DND-41 (cell line): ENCODE measurements around the gene COL4A1.

Experiments
- CTCF ChIP-seq: IDR thresholded peaks from 2 replicates; pipeline ENCODE4 v1.5.1; 2012; ENCODE audit warnings: borderline replicate concordance, low read length, moderate library complexity, mild to moderate bottlenecking; ENCODE audit not compliant: poor library complexity, severe bottlenecking; ENCODE audit errors: extremely low read depth
- EZH2 ChIP-seq: IDR thresholded peaks from 3 replicates; pipeline ENCODE4 v1.6.1; 2012; ENCODE audit warnings: borderline replicate concordance, low read depth, mild to moderate bottlenecking, moderate library complexity, low read length, inconsistent platforms; ENCODE audit not compliant: severe bottlenecking

- TF ChIP-seq CTCF: no peak
- TF ChIP-seq EZH2: no peak
Observed at GRCh38 chr13:110156301-110157049, 150.5 kb downstream of the COL4A1 start.
